ENCODE results near the gene BCAS3.

Gene BCAS3

DNA sequence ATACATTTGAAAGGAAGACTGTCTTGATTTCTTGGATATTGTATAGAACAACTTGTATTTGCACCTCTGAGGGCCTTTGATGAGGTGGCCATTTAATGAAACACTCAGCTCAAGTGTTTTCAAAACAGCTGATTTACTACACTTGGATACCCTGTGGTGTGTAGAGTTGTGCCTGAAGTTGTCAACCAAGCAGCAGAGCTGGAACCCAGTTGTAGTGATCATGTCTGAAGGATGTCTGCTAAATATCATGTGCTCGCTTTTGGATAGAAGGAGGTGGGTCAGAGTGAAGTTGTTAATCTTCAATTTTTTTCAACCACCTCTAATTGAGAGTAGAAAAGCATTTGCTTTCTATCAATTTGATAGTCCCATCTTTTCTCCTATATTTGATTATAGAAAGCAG, 546.1 kb downstream of the BCAS3 start:
- Histone ChIP-seq H3K9me3 (ENCODE audit: control insufficient read depth, low read length) (no peaks in the 10 kb centered on the region), H3K36me3 (ENCODE audit: control insufficient read depth, insufficient read depth, low read length) (no peaks in the 10 kb centered on the region), H3K4me1 (ENCODE audit: control insufficient read depth, insufficient read depth, low read length) (peaks cover 6% of the 10 kb centered on the region), H3K4me3 (ENCODE audit: low read length) (no peak overlapping the region), H3K27me3 (ENCODE audit: control insufficient read depth, insufficient read depth, low read length) (no peaks in the 10 kb centered on the region), H3K9ac (ENCODE audit: low read length) (no peak overlapping the region)

- Histone ChIP-seq H3K36me3 (ENCODE audit: control insufficient read depth, insufficient read depth, low read length) (no peaks in the 10 kb centered on the region), H3K4me3 (ENCODE audit: low read length) (no peak overlapping the region), H3K9me3 (ENCODE audit: control insufficient read depth, low read length) (no peaks in the 10 kb centered on the region), H3K4me1 (ENCODE audit: control insufficient read depth, insufficient read depth, low read length) (peaks cover 6% of the 10 kb centered on the region), H3K27me3 (ENCODE audit: control insufficient read depth, insufficient read depth, low read length) (no peaks in the 10 kb centered on the region), H3K9ac (ENCODE audit: low read length) (no peak overlapping the region)
Measured at GRCh38 chr17:61225178-61225882, 547.7 kb downstream of the BCAS3 start.

DNA sequence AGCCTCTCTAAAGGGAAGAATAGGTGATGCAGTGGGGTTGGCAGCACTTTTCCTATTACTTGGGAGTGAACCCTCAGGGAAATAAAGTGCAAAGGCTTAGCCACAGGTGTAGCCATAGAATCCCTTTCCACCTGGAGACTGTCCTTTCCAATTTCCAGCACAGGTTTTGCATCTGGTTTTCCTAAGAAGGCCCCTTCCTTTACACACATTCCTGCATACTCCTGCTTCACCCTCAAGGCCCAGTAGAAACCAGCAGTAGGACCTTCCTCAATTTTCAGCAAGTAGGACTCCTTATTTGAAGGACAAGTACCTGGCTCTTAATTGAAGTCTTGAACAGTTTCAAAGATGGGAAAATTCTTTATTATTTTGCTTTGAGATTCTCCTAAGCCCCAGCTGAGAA, 550.2 kb downstream of the BCAS3 start:
- no peak overlapping the region for H3K9ac ChIP-seq (ENCODE audit: low read length)
- no peak overlapping the region for H3K4me3 ChIP-seq (ENCODE audit: low read length)
- no peaks in the 10 kb centered on the region for H3K27me3 ChIP-seq (ENCODE audit: control insufficient read depth, insufficient read depth, low read length)
- no peaks in the 10 kb centered on the region for H3K9me3 ChIP-seq (ENCODE audit: control insufficient read depth, low read length)
- H3K36me3 ChIP-seq (ENCODE audit: control insufficient read depth, insufficient read depth, low read length): no peaks in the 10 kb centered on the region
- peaks cover 6% of the 10 kb centered on the region for H3K4me1 ChIP-seq (ENCODE audit: control insufficient read depth, insufficient read depth, low read length)

GRCh38 chr17:61230461-61230860, 552.8 kb downstream of the BCAS3 start:
- Histone ChIP-seq H3K9ac (ENCODE audit: low read length) (no peak overlapping the region), H3K9me3 (ENCODE audit: control insufficient read depth, low read length) (no peaks in the 10 kb centered on the region), H3K4me3 (ENCODE audit: low read length) (no peak overlapping the region), H3K4me1 (ENCODE audit: control insufficient read depth, insufficient read depth, low read length) (peaks cover 4% of the 10 kb centered on the region), H3K36me3 (ENCODE audit: control insufficient read depth, insufficient read depth, low read length) (no peaks in the 10 kb centered on the region), H3K27me3 (ENCODE audit: control insufficient read depth, insufficient read depth, low read length) (no peaks in the 10 kb centered on the region)

DNA sequence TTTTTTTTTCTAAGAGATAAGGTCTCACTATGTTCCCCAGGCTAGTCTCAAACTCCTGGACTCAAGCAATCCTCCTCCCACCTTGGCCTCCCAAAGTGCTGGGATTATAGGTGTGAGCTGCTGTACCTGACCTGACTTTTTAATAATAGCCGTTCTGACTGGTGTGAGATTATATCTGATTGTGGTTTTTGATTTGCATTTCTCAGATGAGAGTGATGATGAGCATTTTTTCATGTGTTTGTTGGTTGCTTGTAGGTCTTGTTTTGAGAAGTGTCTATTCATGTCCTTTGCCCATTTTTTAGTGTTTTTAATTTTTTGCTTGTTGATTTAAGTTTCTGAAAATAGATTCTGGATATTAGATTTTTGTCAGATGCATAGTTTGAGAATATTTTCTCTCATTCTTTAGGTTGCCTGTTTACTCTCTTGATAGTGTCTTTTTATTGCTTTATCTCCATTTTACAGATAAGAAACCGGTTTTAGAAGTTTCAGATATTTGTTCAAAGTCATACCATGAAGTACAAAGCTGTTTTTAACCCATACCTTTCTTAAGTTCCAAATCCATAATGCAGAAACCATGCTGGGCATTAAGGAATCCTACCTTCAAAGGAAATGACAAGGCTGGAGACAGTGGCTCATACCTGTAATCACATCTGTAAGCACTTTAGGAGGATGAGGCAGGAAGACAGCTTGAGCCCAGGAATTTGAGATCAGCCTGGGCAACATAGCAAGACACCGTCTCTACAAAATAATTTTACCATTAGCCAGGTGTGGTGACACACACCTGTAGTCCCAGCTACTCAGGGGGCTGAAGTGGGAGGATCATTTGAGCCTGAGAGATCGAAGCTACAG, 553.5 kb downstream of the BCAS3 start:
- H3K9ac ChIP-seq (ENCODE audit: low read length): no peak overlapping the region
- H3K4me3 ChIP-seq (ENCODE audit: low read length): no peak overlapping the region
- H3K4me1 ChIP-seq (ENCODE audit: control insufficient read depth, insufficient read depth, low read length): peaks cover 10% of the 10 kb centered on the region
- no peaks in the 10 kb centered on the region for H3K9me3 ChIP-seq (ENCODE audit: control insufficient read depth, low read length)
- H3K27me3 ChIP-seq (ENCODE audit: control insufficient read depth, insufficient read depth, low read length): no peaks in the 10 kb centered on the region
- no peaks in the 10 kb centered on the region for H3K36me3 ChIP-seq (ENCODE audit: control insufficient read depth, insufficient read depth, low read length)

DNA sequence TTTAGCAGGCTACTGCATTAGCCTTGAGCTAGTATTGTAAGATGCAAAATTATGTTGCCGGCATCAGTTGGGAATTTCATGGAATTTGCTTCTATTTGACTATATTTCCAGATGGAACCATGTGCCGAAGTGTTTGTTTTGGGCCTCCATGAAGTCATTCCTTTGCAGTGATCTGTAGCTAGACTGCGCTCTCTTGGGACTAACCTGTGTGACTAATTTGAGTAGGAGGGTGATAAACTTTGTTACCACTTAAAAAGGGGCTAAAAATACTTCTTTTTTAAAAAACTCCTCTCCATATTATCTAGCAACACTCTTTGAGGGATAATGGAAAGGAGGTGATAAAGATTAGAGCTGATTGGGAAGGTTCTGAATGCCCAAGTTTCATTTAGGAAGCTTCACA, 555.2 kb downstream of the BCAS3 start:
- Histone ChIP-seq H3K36me3 (ENCODE audit: control insufficient read depth, insufficient read depth, low read length) (no peaks in the 10 kb centered on the region), H3K4me1 (ENCODE audit: control insufficient read depth, insufficient read depth, low read length) (peaks cover 10% of the 10 kb centered on the region), H3K9me3 (ENCODE audit: control insufficient read depth, low read length) (no peaks in the 10 kb centered on the region), H3K27me3 (ENCODE audit: control insufficient read depth, insufficient read depth, low read length) (no peaks in the 10 kb centered on the region), H3K9ac (ENCODE audit: low read length) (no peak overlapping the region), H3K4me3 (ENCODE audit: low read length) (no peak overlapping the region)

DNA sequence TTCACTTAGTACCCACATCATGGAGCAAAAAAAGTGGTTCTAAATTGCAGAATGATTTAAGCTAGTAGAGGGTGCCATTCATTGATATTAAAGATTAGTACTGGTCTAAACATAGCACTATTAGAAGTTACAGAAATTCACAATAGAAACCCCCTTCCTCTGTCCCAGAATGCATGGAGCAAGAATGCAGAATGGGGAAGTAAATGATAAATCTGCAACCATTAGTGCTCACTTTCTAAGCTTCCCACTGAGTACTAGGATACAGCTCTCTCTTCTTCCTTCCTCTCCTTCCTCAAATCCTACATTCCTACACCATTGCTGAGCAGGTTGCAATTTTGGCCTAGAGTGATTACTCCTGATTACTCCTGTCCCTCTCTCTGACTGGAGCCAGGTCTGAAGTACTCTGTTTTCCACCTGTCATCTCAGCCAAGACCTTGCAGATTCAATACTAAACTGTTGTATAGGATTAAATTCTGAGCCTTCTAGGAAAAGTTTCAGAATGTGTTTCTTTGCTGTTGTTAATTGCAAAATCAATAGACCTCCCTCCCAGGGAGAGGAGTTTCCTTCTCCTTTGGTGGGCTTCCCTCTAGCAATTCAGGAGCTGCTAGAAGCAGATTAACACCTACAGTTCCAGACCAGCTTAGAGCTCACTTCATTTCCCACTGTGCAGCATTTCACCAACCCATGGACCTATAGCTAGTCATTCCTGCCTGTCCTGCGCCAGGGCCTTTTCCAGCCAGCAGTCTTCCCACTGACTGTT, 556.5 kb downstream of the BCAS3 start:
- Histone ChIP-seq H3K9ac (ENCODE audit: low read length) (no peak overlapping the region), H3K36me3 (ENCODE audit: control insufficient read depth, insufficient read depth, low read length) (no peaks in the 10 kb centered on the region), H3K27me3 (ENCODE audit: control insufficient read depth, insufficient read depth, low read length) (no peaks in the 10 kb centered on the region), H3K9me3 (ENCODE audit: control insufficient read depth, low read length) (no peaks in the 10 kb centered on the region), H3K4me3 (ENCODE audit: low read length) (no peak overlapping the region), H3K4me1 (ENCODE audit: control insufficient read depth, insufficient read depth, low read length) (peaks cover 10% of the 10 kb centered on the region)

- no peaks in the 10 kb centered on the region for H3K9me3 ChIP-seq (ENCODE audit: control insufficient read depth, low read length)
- H3K9ac ChIP-seq (ENCODE audit: low read length): no peak overlapping the region
- no peaks in the 10 kb centered on the region for H3K36me3 ChIP-seq (ENCODE audit: control insufficient read depth, insufficient read depth, low read length)
- no peaks in the 10 kb centered on the region for H3K27me3 ChIP-seq (ENCODE audit: control insufficient read depth, insufficient read depth, low read length)
- peaks cover 10% of the 10 kb centered on the region for H3K4me1 ChIP-seq (ENCODE audit: control insufficient read depth, insufficient read depth, low read length)
- H3K4me3 ChIP-seq (ENCODE audit: low read length): no peak overlapping the region
Measured at GRCh38 chr17:61235001-61235826, 557.6 kb downstream of the BCAS3 start.

DNA sequence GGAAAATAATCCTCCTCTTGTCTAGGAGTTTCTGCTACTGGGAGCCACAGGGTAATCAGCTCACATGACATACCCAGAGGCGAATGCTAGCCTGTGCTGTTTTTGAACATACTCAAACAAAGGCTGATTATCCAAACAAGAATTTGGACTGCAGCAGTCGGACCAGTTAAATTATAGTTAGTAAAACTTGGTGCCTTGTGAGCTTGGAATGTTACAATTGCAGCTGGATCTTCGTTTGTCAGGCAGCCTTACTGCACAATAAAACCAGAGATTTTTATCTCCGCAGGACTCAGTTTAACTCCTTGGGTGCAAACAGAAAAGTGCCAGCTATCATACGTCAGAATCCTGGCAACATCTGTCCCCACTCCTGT, 558.2 kb downstream of the BCAS3 start:
- no peaks in the 10 kb centered on the region for H3K9me3 ChIP-seq (ENCODE audit: control insufficient read depth, low read length)
- no peaks in the 10 kb centered on the region for H3K27me3 ChIP-seq (ENCODE audit: control insufficient read depth, insufficient read depth, low read length)
- H3K4me3 ChIP-seq (ENCODE audit: low read length): no peak overlapping the region
- H3K4me1 ChIP-seq (ENCODE audit: control insufficient read depth, insufficient read depth, low read length): peaks cover 10% of the 10 kb centered on the region
- no peaks in the 10 kb centered on the region for H3K36me3 ChIP-seq (ENCODE audit: control insufficient read depth, insufficient read depth, low read length)
- H3K9ac ChIP-seq (ENCODE audit: low read length): no peak overlapping the region

DNA sequence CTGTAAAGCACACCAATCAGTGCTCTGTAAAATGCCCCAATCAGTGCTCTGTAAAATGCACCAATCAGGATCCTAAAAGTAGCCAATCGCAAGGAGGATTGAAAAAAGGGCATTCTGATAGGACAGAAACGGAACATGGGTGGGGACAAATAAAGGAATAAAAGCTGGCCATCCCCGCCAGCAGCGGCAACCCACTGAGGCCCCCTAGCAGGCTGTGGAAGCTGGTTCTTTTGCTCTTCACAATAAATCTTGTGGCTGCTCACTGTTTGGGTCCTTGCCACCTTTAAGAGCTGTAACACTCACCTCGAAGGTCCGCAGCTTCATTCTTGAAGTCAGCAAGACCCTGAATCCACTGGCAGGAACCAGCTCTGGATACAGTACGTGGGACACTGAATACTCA, 559.6 kb downstream of the BCAS3 start:
- no peaks in the 10 kb centered on the region for H3K9me3 ChIP-seq (ENCODE audit: control insufficient read depth, low read length)
- no peaks in the 10 kb centered on the region for H3K27me3 ChIP-seq (ENCODE audit: control insufficient read depth, insufficient read depth, low read length)
- no peak overlapping the region for H3K9ac ChIP-seq (ENCODE audit: low read length)
- H3K4me3 ChIP-seq (ENCODE audit: low read length): no peak overlapping the region
- no peaks in the 10 kb centered on the region for H3K36me3 ChIP-seq (ENCODE audit: control insufficient read depth, insufficient read depth, low read length)
- peaks cover 10% of the 10 kb centered on the region for H3K4me1 ChIP-seq (ENCODE audit: control insufficient read depth, insufficient read depth, low read length)

- H3K4me1 ChIP-seq (ENCODE audit: control insufficient read depth, insufficient read depth, low read length): peaks cover 10% of the 10 kb centered on the region
- H3K9me3 ChIP-seq (ENCODE audit: control insufficient read depth, low read length): no peaks in the 10 kb centered on the region
- H3K27me3 ChIP-seq (ENCODE audit: control insufficient read depth, insufficient read depth, low read length): no peaks in the 10 kb centered on the region
- no peaks in the 10 kb centered on the region for H3K36me3 ChIP-seq (ENCODE audit: control insufficient read depth, insufficient read depth, low read length)
- H3K9ac ChIP-seq (ENCODE audit: low read length): no peak overlapping the region
- H3K4me3 ChIP-seq (ENCODE audit: low read length): no peak overlapping the region
Measured at GRCh38 chr17:61238455-61238933, 560.8 kb downstream of the BCAS3 start.
